ENCODE data around the gene GAGE10.
"Not testable (repeated sequence)": the region's sequence is repeated elsewhere in the genome, so short reads cannot be mapped to it uniquely, and the experiment has no call there.

GAGE10 gene

DNA sequence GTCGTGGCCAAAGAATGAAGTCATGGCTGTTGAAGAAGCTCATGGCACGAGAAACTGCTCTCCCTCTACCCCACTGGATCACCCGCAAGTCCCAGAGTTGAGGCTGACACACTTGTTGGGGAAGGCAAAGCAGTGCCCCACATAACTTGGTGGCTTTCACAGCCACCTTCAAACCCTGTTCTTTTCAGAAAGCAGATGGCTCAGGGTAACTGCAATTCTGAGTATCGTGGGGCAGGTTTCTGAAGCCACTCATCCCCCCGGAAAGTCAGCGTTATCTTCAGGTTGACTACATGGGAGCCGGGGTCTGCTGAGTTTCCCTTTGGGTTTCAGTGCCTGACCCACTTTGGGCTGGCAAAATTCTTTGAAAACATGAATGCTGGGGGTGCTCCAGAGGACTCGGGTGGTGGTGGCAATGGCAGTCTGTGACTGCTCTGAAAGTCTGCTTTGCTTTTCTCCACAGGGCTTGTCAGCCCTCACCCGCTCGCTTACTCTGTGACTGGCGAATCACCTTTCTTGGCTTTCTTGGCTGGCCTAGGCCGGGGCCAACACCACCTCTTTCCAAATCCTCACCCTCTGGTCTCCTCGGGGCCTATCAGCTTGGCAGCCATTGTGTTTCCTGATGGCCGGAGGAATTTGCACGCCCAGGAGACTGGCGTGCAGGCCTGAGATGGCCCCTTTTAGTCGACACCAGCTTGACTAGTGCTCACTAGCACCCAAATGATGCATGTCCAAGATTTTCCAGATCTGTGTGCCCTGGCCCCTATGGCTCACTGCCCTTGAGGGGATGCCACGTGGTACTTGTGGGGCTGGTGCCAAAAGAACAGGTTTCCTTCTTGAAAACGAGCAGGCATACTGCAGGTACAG lies 26.5 kb upstream of the GAGE10 start:
- DNase-seq: no peak

- no peak for DNase-seq
These were observed 26.0 kb upstream of the GAGE10 start for GRCh38 chrX:49277535-49277830.

DNA sequence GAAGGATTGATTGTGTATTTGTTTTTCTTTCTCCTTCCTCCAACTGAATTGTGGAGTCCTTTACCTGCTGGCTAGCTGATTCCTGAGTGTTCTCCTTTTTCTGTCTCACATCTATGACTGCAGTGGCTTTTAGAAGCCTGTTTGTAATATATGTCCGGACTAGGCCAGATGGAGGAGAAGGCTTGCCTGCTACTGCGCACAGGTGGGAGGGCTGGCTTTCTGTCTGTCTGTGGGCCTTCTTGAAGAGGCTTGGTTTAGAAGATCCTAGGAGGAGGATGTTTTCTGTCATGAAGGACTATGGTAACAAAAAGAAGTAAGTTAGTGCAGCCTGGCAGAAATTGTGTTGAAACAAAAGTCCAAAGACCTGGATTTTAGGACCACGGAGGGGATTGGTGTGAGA lies 25.4 kb upstream of the GAGE10 start:
- DNase-seq: no peak

DNA sequence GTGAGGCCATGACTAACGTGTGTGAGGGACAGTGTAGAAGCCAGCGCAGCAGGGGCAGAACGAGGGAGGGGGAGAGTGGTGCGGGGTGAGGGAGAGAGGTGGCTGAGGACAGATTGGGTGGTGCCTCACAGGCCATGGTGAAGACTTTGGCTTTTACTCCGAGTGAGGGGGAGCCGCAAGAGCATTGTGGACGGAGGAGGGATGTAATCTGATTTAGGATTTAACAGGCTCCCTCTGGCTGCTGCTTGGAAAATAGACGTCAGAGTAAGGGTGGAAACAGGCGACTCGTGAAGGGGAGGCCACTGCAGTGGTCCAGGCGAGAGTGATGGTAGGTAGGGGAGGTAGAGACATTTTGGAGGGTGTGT lies 20.8 kb upstream of the GAGE10 start:
- DNase-seq: peak; percentile 0

- no peak for DNase-seq
These were observed 19.2 kb upstream of the GAGE10 start for GRCh38 chrX:49284212-49284611.

DNA sequence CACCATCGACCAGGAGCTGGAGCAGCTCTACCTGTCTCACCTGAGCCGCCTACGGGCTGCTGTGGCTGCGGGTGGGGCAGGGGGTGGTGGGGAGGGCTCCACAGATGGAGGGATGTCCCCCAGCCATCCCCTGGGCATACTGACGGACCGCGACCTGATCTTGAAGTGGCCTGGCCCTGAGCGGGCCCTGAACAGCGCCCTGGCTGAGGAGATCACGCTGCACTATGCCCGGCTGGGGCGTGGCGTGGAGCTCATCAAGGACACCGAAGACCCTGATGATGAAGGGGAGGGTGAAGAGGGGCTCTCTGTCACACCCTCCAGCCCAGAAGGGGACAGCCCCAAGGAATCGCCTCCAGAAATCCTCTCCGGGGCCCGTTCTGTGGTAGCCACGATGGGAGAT lies 17.3 kb upstream of the GAGE10 start:
- no peak for DNase-seq

GRCh38 chrX:49286581-49286980 lies 16.9 kb upstream of the GAGE10 start:
- no peak for DNase-seq

GRCh38 chrX:49287665-49288064 lies 15.8 kb upstream of the GAGE10 start:
- no peak for DNase-seq

DNA sequence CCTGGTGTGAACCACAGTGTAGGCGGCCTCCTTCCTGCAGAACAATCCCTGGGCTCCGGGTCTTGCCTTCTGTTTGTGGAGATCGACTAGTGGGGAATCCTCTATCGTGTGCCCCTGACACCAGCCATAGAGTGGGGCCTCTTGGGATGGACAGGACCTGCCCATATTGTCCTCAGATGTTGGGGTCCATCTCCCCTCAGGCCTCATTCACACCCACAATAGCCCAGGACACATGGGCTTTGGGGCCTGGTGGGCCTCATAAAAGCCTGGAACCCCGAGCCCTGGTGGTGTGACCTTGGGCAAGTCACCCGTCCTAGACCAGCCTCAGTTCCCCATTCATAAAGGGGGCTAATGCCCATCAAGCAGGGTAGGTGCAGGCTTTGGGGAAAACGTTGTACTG lies 13.2 kb upstream of the GAGE10 start:
- DNase-seq: no peak

DNA sequence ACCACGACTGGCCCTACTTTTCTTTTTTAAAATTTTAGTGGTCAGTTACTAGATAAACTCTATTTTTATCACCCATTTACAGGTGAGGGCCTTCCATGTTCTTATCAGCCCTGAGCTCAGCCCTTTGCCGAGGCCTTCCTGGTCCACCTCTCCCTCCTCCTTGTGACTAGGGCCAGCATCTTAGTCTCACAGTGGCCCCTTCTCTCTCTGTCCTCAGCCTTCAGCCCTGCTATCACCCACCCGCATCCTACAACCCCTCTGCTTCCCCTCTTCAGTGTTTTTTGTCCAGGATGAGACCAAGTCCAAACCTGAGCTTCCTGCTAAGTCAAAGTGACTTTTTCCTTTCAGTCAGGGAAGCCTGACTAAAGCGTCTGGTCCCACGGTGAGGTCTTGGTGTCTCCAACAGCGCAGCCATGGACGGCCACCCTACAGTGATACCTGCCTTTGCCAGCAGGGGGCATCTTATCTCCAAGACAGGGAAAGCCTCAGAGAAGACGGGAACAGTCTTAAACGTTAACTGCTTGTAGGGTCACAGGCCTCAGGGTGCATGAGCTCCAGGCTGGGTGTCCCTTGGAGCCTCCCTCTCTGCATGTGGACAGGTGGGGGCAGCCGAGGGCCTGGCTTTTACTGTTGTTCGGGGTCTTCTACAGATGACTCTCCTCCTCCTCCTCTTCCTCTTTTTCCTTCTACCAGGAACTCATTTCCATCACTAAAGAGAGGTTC lies 11.7 kb upstream of the GAGE10 start:
- DNase-seq: peak; percentile 9

- DNase-seq: no peak
These were observed 10.8 kb upstream of the GAGE10 start for GRCh38 chrX:49292400-49293362.

DNA sequence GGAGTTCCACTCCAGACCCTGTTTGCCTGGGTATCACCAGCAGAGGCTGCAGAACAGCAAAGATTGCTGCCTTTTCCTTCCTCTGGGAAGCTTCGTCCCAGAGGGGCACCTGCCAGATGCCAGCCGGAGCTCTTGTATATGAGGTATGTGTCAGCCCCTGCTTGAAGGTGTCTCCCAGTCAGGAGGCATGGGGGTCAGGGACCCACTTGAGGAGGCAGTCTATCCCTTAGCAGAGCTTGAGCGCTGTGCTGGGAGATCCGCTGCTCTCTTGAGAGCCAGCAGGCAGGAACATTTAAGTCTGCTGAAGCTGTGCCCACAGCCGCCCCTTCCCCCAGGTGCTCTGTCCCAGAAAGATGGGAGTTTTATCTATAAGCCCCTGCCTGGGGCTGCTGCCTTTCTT lies 4.2 kb upstream of the GAGE10 start:
- not testable (repeated sequence) for DNase-seq

GRCh38 chrX:49300703-49301102 lies 2.7 kb upstream of the GAGE10 start:
- DNase-seq: no peak

- DNase-seq: not testable (repeated sequence)
These were observed 4.3 kb downstream of the GAGE10 start for GRCh38 chrX:49307775-49308174.

GRCh38 chrX:49308604-49309269 lies 5.3 kb downstream of the GAGE10 start:
- DNase-seq: no peak

DNA sequence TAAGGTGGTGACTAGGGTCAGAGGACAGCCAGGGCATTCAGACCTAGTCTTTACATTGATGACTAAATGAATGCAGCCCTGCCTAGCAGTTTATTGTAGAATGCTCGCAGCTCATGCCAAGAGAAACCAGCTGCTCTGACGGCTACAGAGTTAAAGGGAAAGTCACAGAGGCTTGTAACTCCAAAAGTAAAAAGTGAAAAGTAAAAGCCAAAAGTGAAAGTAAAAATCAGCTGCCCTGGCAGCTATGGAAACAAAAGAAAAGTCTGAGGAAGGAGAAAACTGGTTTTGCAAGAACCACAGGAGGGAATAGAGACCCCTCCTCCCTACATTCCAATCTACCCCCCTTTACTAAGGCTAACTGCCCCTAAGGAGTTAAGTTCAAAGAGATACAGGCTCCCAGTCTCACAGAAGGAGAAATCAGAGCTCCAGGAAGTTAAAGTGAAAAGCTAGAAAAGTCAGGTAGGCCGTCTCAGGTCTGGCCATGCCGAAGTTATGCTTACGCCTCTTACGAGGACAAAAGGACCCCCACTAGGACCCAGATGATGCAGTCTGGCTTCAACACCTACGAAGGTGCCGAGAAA lies 6.0 kb downstream of the GAGE10 start:
- DNase-seq: no peak

DNA sequence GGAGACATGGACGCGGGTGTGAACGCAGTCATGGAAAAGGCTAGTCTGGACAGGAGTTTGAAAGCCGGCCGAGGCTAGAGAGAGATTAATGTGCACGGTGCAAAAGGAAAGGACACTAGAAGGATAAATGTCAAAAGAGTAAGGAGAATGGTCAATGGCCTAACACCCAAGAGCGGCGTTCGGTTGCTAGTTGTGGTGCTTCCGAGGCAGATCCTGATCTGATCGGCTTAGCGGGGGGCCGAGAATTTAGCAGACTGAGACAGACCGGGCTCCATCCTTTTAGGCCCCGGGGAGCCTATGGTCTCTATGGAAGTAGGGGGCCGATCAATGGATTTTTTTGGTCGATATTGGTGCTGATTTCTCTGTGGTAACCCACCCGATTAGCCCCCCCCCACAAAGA lies 6.9 kb downstream of the GAGE10 start:
- no peak for DNase-seq

GRCh38 chrX:49312176-49312575 lies 8.7 kb downstream of the GAGE10 start:
- no peak for DNase-seq

GRCh38 chrX:49316085-49316484 lies 12.6 kb downstream of the GAGE10 start:
- no peak for DNase-seq

DNA sequence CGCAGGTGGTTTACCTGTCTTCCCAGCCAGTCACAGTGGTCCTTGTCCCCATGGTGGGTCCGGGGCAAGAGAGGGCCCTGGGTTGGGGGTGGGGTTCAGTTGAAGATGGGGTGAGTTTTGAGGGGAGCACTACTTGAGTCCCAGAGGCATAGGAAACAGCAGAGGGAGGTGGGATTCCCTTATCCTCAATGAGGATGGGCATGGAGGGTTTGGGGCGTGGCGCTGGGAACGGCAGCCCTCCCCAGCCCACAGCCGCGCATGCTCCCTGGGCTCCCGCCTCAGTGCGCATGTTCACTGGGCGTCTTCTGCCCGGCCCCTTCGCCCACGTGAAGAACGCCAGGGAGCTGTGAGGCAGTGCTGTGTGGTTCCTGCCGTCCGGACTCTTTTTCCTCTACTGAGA lies 18.3 kb downstream of the GAGE10 start, which contains the start of gene GAGE12J:
GAGE12J (plus strand) TSS at position 301 of the 400 bp plus-strand sequence. CDS start 1,157 bp downstream, outside the sequence.
- not testable (repeated sequence) for DNase-seq

DNA sequence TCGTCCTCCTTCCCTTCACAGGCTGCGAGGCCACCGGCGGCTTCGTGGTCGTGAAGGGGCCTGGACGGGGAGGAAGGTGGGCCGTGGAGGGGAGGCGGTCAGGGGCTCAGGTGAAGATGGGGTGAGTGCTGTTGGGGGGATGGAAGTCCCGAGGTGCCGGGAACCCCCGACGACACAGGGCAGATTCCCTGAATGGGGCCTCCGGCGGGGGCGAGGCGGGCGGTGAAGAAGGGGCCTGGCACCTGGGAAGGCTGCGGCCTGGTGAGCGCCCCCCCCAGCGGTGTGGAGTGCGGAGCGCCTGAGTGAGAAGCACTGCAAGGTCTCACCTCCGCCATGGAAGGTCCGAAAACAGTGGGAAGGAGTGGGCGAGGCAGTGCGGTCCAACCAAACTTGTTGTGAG lies 18.8 kb downstream of the GAGE10 start:
- not testable (repeated sequence) for DNase-seq

- not testable (repeated sequence) for DNase-seq
These were observed 20.3 kb downstream of the GAGE10 start for GRCh38 chrX:49323735-49324134.
